Fibroblast of mammary gland (primary cell): ENCODE data around the gene USP24.

ENCODE experiments used
- DNase-seq: peaks from one replicate; pipeline ENCODE4 v3.0.0-alpha.2; 2010; ENCODE audit warnings: low read depth
- H3K4me3 ChIP-seq: 2 replicates; pipeline ENCODE4 v1.5.1; 2011; ENCODE audit warnings: low read depth, mild to moderate bottlenecking, low read length, moderate library complexity; ENCODE audit not compliant: control insufficient read depth
- TF ChIP-seq, protein P1 (sequence below): conservative IDR thresholded peaks from 2 replicates; pipeline ENCODE4 v1.5.1; 2011; ENCODE audit warnings: low read depth, low read length, inconsistent platforms; ENCODE audit not compliant: control insufficient read depth, insufficient read depth

Gene USP24

GRCh38 chr1:55155522-55155921 lies 59.6 kb downstream of the USP24 start:
- DNase-seq = peak; percentile 34
- H3K4me3 ChIP-seq = no peak overlapping the region
- TF ChIP-seq, protein P1, sequence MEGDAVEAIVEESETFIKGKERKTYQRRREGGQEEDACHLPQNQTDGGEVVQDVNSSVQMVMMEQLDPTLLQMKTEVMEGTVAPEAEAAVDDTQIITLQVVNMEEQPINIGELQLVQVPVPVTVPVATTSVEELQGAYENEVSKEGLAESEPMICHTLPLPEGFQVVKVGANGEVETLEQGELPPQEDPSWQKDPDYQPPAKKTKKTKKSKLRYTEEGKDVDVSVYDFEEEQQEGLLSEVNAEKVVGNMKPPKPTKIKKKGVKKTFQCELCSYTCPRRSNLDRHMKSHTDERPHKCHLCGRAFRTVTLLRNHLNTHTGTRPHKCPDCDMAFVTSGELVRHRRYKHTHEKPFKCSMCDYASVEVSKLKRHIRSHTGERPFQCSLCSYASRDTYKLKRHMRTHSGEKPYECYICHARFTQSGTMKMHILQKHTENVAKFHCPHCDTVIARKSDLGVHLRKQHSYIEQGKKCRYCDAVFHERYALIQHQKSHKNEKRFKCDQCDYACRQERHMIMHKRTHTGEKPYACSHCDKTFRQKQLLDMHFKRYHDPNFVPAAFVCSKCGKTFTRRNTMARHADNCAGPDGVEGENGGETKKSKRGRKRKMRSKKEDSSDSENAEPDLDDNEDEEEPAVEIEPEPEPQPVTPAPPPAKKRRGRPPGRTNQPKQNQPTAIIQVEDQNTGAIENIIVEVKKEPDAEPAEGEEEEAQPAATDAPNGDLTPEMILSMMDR = no peak

GRCh38 chr1:55154616-55155015 lies 60.5 kb downstream of the USP24 start:
- DNase-seq = no peak
- TF ChIP-seq, protein P1 = no peak
- no peak overlapping the region for H3K4me3 ChIP-seq

DNA sequence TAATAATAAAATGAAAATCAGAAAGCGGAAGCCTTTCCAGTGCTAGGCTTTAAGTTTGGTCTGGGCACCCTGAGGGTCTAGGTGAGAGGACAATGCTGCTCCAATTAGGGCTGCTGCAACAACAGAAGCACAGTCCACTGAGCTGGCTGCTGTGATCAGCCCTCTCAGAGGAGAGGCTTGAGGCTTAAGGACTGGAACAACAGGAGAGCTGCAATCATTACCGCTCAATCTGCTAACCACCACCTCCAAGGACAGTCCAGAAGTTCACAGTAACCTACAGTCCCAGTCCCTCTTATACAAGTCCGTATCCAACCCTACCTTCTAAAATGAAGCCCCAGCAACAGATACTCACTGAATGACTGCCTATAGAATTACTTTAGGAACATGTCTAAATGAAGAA lies 62.1 kb downstream of the USP24 start:
- H3K4me3 ChIP-seq = no peak overlapping the region
- DNase-seq = no peak
- TF ChIP-seq, protein P1 = no peak

DNA sequence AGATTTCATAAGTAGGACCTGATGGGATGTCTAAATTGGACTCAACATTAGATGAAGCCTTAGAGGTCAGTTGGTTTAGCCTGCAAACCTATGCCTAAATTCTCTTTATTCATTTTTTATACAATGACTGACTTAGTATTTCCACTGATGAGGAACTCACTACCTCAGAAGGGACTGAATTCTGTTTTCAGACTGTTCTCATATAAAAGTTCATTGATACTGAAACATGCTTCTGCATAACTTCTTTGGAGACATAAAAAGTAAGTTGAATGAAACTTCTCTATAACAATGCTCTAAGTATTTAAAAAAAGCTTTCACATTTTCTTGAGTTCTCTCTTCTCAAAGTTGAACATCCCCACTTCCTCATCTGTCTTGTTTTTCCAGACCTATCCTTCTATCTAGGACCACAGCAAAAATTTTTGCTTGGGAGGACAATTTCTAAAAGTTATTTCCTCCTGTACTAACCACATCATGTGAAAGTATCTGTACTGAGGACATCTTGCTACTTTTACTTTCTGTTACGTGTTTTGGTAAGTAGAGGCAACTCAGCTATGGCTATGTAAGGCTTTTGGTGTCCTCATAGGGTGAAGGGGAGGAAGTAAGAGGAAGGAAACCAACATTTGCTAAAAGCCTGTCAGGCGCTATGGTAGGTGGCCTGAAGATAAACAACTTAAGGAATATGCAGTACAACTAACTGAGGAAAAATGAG lies 64.1 kb downstream of the USP24 start:
- TF ChIP-seq, protein P1 = no peak
- no peak for DNase-seq
- H3K4me3 ChIP-seq = no peak overlapping the region

DNA sequence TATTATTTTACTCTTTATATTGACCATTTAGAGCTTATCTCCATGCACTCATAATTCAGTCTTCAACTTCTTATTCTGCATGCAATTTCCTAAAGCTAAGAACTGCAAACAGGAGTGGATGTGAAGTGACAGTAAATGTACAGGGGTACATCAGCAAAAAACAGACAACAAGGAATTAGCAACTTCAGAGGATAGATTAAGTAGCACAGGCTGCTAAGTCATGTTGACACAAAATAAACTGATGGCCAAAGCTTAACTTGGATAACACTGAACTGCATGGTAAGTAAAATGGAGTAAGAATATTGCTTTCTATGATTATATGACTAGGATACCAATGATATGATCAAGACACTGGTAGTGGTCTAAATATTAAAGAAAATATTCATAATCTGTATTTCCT lies 66.5 kb downstream of the USP24 start:
- no peak overlapping the region for H3K4me3 ChIP-seq
- no peak for DNase-seq
- TF ChIP-seq, protein P1 = no peak

DNA sequence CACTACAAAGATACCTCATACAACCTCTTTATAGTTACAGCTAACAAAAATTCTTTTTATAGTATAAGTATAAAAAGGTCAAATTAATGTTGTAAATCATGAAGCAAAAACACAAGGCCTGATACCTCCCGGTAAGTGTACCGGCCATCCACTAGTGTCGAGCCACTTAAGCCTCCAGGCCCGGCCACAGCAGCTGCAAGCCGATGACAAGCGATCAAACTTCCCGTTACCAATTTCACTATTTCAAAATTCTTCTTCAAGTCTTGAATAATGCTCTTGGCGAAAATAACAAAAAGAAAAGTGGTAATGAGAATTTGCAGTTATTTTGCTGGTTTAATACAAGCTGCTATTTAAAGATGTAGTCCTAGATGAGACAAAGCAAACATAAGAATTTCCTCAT lies 67.6 kb downstream of the USP24 start:
- no peak overlapping the region for H3K4me3 ChIP-seq
- TF ChIP-seq, protein P1 = no peak
- DNase-seq = no peak

GRCh38 chr1:55146781-55147180 lies 68.4 kb downstream of the USP24 start:
- H3K4me3 ChIP-seq = no peak overlapping the region
- TF ChIP-seq, protein P1 = no peak
- DNase-seq = peak; percentile 13
